IMR-90 (cell line): ENCODE results near the gene MS4A15. TPM values are rescaled to one million over a fixed set of nuclear protein-coding genes. Genes with fewer than 3 reads are reported as not detected.

Experiments used
- ATAC-seq: fragments of 200-7000 bp; cut with Tn5 transposase; 2 replicates; pipeline ENCODE4 v1.9.1; 2020; ENCODE audit warnings: low read depth, mild to moderate bottlenecking, moderate library complexity
- BruUV-seq: library from RNA; stranded (reverse); fragments of 400-500 nt; replicated peaks from 2 replicates; lab custom pipeline; 2021; lab: Mats Ljungman, UMichigan
- CTCF ChIA-PET: fragments of 300-600 bp; formaldehyde crosslinking; extraction: SDS; loops from one replicate; lab custom pipeline; 2021; ENCODE audit warnings: antibody characterized with exemption; lab: Yijun Ruan, JAX
- POLR2A ChIA-PET: fragments of 300-600 bp; sonication (Branson Sonifier 250); formaldehyde crosslinking; loops from one replicate; lab custom pipeline; 2022; ENCODE audit warnings: antibody characterized with exemption; ENCODE audit not compliant: unreplicated experiment; lab: Charles Lee
- DNase-seq: peaks from one replicate; pipeline ENCODE4 v3.0.0; 2013
- H2AFZ ChIP-seq: replicated peaks from 2 replicates; pipeline ENCODE3; 2013; ENCODE audit warnings: low read length, mild to moderate bottlenecking; ENCODE audit not compliant: poor library complexity
- H2AK5ac ChIP-seq: 2 replicates; pipeline ENCODE4 v1.6.1; 2013; ENCODE audit warnings: low read depth, low read length, inconsistent platforms
- H2AK9ac ChIP-seq: replicated peaks from 2 replicates; pipeline ENCODE3; 2013; ENCODE audit warnings: mild to moderate bottlenecking, low read depth, low read length, moderate library complexity; ENCODE audit not compliant: poor library complexity
- H2BK120ac ChIP-seq: 2 replicates; pipeline ENCODE4 v1.6.1; 2013; ENCODE audit warnings: low read depth, low read length, inconsistent platforms
- H2BK15ac ChIP-seq: 3 replicates; pipeline ENCODE4 v1.6.1; 2013; ENCODE audit warnings: low read depth, low read length, inconsistent platforms
- H2BK20ac ChIP-seq: 2 replicates; pipeline ENCODE4 v1.6.1; 2013; ENCODE audit warnings: low read depth, mild to moderate bottlenecking, inconsistent platforms, low read length, moderate library complexity
- H2BK5ac ChIP-seq: 2 replicates; pipeline ENCODE4 v1.6.1; 2013; ENCODE audit warnings: mild to moderate bottlenecking, low read depth, low read length, inconsistent platforms; ENCODE audit not compliant: poor library complexity, severe bottlenecking
- H3K14ac ChIP-seq: replicated peaks from 2 replicates; pipeline ENCODE4 v1.6.1; 2013; ENCODE audit warnings: low read depth, low read length, inconsistent platforms
- H3K18ac ChIP-seq: 2 replicates; pipeline ENCODE4 v1.6.1; 2013; ENCODE audit warnings: low read depth, low read length, control low read depth
- H3K23ac ChIP-seq: 2 replicates; pipeline ENCODE4 v1.6.1; 2013; ENCODE audit warnings: low read depth, low read length, inconsistent platforms
- H3K27ac ChIP-seq: 2 replicates; pipeline ENCODE4 v1.5.1; 2013; ENCODE audit warnings: mild to moderate bottlenecking, control low read depth, low read length; ENCODE audit not compliant: insufficient read depth
- H3K27me3 ChIP-seq: 2 replicates; pipeline ENCODE4 v1.6.1; 2013; ENCODE audit warnings: low read length; ENCODE audit not compliant: control insufficient read depth, insufficient read depth
- H3K36me3 ChIP-seq: 2 replicates; pipeline ENCODE4 v1.6.1; 2013; ENCODE audit warnings: low read length, mixed read lengths; ENCODE audit not compliant: control insufficient read depth, insufficient read depth
- H3K4ac ChIP-seq: 2 replicates; pipeline ENCODE4 v1.6.1; 2013; ENCODE audit warnings: low read depth, low read length, inconsistent platforms
- H3K4me1 ChIP-seq: 2 replicates; pipeline ENCODE4 v1.6.1; 2013; ENCODE audit warnings: low read length, mixed read lengths; ENCODE audit not compliant: control insufficient read depth, insufficient read depth
- H3K4me2 ChIP-seq: 2 replicates; pipeline ENCODE4 v1.6.1; 2013; ENCODE audit warnings: low read depth, mild to moderate bottlenecking, control low read depth, low read length, moderate library complexity
- H3K4me3 ChIP-seq: 2 replicates; pipeline ENCODE4 v1.5.1; 2013; ENCODE audit warnings: low read depth, mild to moderate bottlenecking, control low read depth, low read length, moderate library complexity; ENCODE audit not compliant: insufficient read depth
- H3K56ac ChIP-seq: 2 replicates; pipeline ENCODE4 v1.6.1; 2013; ENCODE audit warnings: low read length, inconsistent platforms; ENCODE audit not compliant: insufficient read depth; ENCODE audit errors: extremely low read depth
- H3K79me1 ChIP-seq, 2 experiments: 2 replicates each; pipeline ENCODE4 v1.6.1; 2013; ENCODE audit warnings: low read length in 2 of 2, inconsistent platforms in 1 of 2, low read depth in 1 of 2
- H3K9ac ChIP-seq: 2 replicates; pipeline ENCODE4 v1.6.1; 2013; ENCODE audit warnings: low read depth, low read length, control low read depth
- H3K9me1 ChIP-seq: 2 replicates; pipeline ENCODE4 v1.6.1; 2013; ENCODE audit warnings: low read length, inconsistent platforms; ENCODE audit not compliant: insufficient read depth
- H3K9me3 ChIP-seq: 2 replicates; pipeline ENCODE4 v1.6.1; 2013; ENCODE audit warnings: low read length; ENCODE audit not compliant: control insufficient read depth, insufficient read depth
- H4K20me1 ChIP-seq: 2 replicates; pipeline ENCODE4 v1.6.1; 2013; ENCODE audit warnings: low read length, inconsistent platforms; ENCODE audit not compliant: insufficient read depth
- H4K5ac ChIP-seq: 2 replicates; pipeline ENCODE4 v1.6.1; 2013; ENCODE audit warnings: mild to moderate bottlenecking, low read depth, low read length, control low read depth
- H4K8ac ChIP-seq, 2 experiments: 2 replicates each; pipeline ENCODE4 v1.6.1; 2013; ENCODE audit warnings: low read depth in 2 of 2, low read length in 2 of 2, control low read depth in 1 of 2, inconsistent platforms in 1 of 2
- H4K91ac ChIP-seq: 2 replicates; pipeline ENCODE4 v1.6.1; 2013; ENCODE audit warnings: low read depth, low read length, inconsistent platforms; ENCODE audit not compliant: insufficient read depth
- CTCF ChIP-seq: conservative IDR thresholded peaks from 2 replicates; pipeline ENCODE4 v1.5.1; 2012; ENCODE audit warnings: mild to moderate bottlenecking, low read depth, low read length, improper control_type of control experiment
- ELK1 ChIP-seq: fragments of 150-350 bp; IDR thresholded peaks from 2 replicates; pipeline ENCODE4 v1.6.1; 2016; ENCODE audit warnings: low read depth, mild to moderate bottlenecking, low read length, moderate library complexity, borderline replicate concordance
- FOS ChIP-seq: fragments of 150-350 bp; IDR thresholded peaks from 2 replicates; pipeline ENCODE4 v1.6.1; 2016; ENCODE audit warnings: low read depth, low read length
- MAZ ChIP-seq: IDR thresholded peaks from 2 replicates; pipeline ENCODE4 v1.6.1; 2012; ENCODE audit warnings: low read depth, mild to moderate bottlenecking, low read length, improper control_type of control experiment, moderate library complexity, borderline replicate concordance
- POLR2A ChIP-seq: IDR thresholded peaks from 2 replicates; pipeline ENCODE4 v1.6.1; 2012; ENCODE audit warnings: mild to moderate bottlenecking, low read depth, low read length
- RCOR1 ChIP-seq: IDR thresholded peaks from 2 replicates; pipeline ENCODE4 v1.6.1; 2012; ENCODE audit warnings: mild to moderate bottlenecking, low read length, improper control_type of control experiment; ENCODE audit not compliant: insufficient replicate concordance
- WGBS, 2 experiments: methylation state at CpG; one replicate each; pipeline versions ENCODE4 v1.1.5 to v1.1.7; 2013; ENCODE audit warnings: missing lambda C conversion rate in 2 of 2; ENCODE audit not compliant: insufficient read length in 1 of 2; ENCODE audit errors: extremely low coverage in 2 of 2; 5-methylcytosine and 5-hydroxymethylcytosine counted together
- dilution Hi-C: fragments of 300-500 bp; cut with HindIII; formaldehyde crosslinking; loops from one replicate; pipeline ENCODE4 v1.14.3; 2018; ENCODE audit warnings: low sequenced_read_pairs; ENCODE audit not compliant: unreplicated experiment
- in situ Hi-C: fragments of 300-500 bp; cut with MboI; formaldehyde crosslinking; loops from 3 replicates; pipeline ENCODE4 v1.14.3; 2019; ENCODE audit warnings: low sequenced_read_pairs, inconsistent platforms, mixed read lengths
- intact Hi-C: fragments of 100-400 bp; cut with micrococcal nuclease; formaldehyde crosslinking; loops from 2 replicates; pipeline ENCODE4 v1.10.0; 2022
- polyA plus RNA-seq, 3 experiments: library from polyadenylated mRNA; depleted of rRNA; stranded (reverse); fragments of >200 nt; gene quantifications; 2 replicates each; pipeline ENCODE4 v1.2.3, GENCODE V29; 2012; ENCODE audit warnings: low replicate concordance in 1 of 3
- total RNA-seq: library from RNA; depleted of rRNA; stranded (reverse); fragments of >200 nt; gene quantifications from 2 replicates; pipeline ENCODE4 v1.2.3, GENCODE V29; 2012

The MS4A15 gene
- total and polyA plus RNA-seq, 2 of the 4 experiments (the other 2 are of a cell fraction), result not detected

- no peak overlapping the region for H4K91ac ChIP-seq
- H2BK120ac ChIP-seq, result no peak overlapping the region
- intact Hi-C loops, result no loop called here
- dilution Hi-C loops, result no loop called here
- no peaks in the 10 kb centered on the region for H3K9me1 ChIP-seq
- H3K79me1 ChIP-seq, result no peaks in the 10 kb centered on the region
- no peak overlapping the region for H3K56ac ChIP-seq
- in situ Hi-C loops, result no loop called here
- H3K18ac ChIP-seq, result no peak overlapping the region
- no peak for TF ChIP-seq POLR2A
- no peak for TF ChIP-seq FOS
- TF ChIP-seq RCOR1, result no peak
- no peak for TF ChIP-seq ELK1
- no peak for TF ChIP-seq CTCF
- TF ChIP-seq MAZ, result no peak
- peaks cover 10% of the 10 kb centered on the region for H3K27me3 ChIP-seq
- no peak overlapping the region for H2BK20ac ChIP-seq
- WGBS, 2 experiments, result no CpG with 5 or more reads among the region's 1 CpG
- POLR2A ChIA-PET, result no interaction called here
- no peak overlapping the region for H3K23ac ChIP-seq
- no TSS peak for BruUV-seq
- H3K36me3 ChIP-seq, result no peaks in the 10 kb centered on the region
- CTCF ChIA-PET, result interaction anchor here (0.8 kb wide), 1 partner anchor 86 kb away, joined by 3 read pairs; no protein-coding TSS in a partner anchor
- H3K4ac ChIP-seq, result no peak overlapping the region
- no peak overlapping the region for H2AFZ ChIP-seq
- no peak for ATAC-seq
- no peak overlapping the region for H3K27ac ChIP-seq
- no peak for DNase-seq
- no peak overlapping the region for H3K14ac ChIP-seq
- H2AK9ac ChIP-seq, result no peak overlapping the region
- H4K20me1 ChIP-seq, result no peaks in the 10 kb centered on the region
- H2BK15ac ChIP-seq, result no peak overlapping the region
- no peak overlapping the region for H3K9ac ChIP-seq
- no peak overlapping the region for H2BK5ac ChIP-seq
- no peak overlapping the region for H3K4me3 ChIP-seq
- no peak overlapping the region for H3K4me2 ChIP-seq
- H3K4me1 ChIP-seq, result no peaks in the 10 kb centered on the region
- no peak overlapping the region for H4K8ac ChIP-seq
- H3K9me3 ChIP-seq, result peaks cover 8% of the 10 kb centered on the region
- no peak overlapping the region for H2AK5ac ChIP-seq
- no peak overlapping the region for H4K5ac ChIP-seq
Measured at GRCh38 chr11:60813324-60813723, 56.7 kb downstream of the MS4A15 start.
